Mucosa of descending colon (tissue), 3 donors: ENCODE measurements around the gene SUCLG1. TPM values are rescaled to one million over a fixed set of nuclear protein-coding genes. Genes with fewer than 3 reads are reported as not detected.

Experiments used
- total RNA-seq, 3 donors: library from RNA; stranded (reverse); fragmentation: NEBNext Ultra II Directional in 2 of 3; extraction: Animal tissue kit (Norgen Biotek cat#: 25700) in 2 of 3; gene quantifications; one replicate each; pipeline versions ENCODE4 v1.2.1 to v1.2.4, GENCODE V29; 2021 to 2023
- donor health status: DM: no; HTN: no; CAD: no; lungs with moderate emphysema.
- donor health status: DM: no; HTN: no; CAD: no.
- donor health status: DM: no; HTN: yes; CAD: no.

The SUCLG1 gene
- total RNA-seq, 3 donors from 2014 or later = 130 to 202 (median 195) TPM

Other genes starting within 250 kb of the SUCLG1 start
- 1 to 10 TPM; 1.2 to 1.3 (median 1.3) TPM for gene DNAH6, start 57.2 kb upstream of the SUCLG1 start, total RNA-seq